SHP77 (cell line): ENCODE data around the gene CHN1.

ENCODE experiments used
- DNase-seq, 2 experiments: peaks; one replicate each; lab custom pipeline; 2025; lab: John Stamatoyannopoulos, UW

Gene CHN1

GRCh38 chr2:174768557-174768956 is 236.6 kb downstream of the CHN1 start:
- no peak for DNase-seq

- DNase-seq: no peak
These were observed 238.9 kb downstream of the CHN1 start for GRCh38 chr2:174766271-174766670.

- DNase-seq: no peak
These were observed 239.6 kb downstream of the CHN1 start for GRCh38 chr2:174765576-174765975.

- peak; percentile 54 to 74 for DNase-seq
These were observed 240.6 kb downstream of the CHN1 start, which contains the start of gene CHRNA1 for GRCh38 chr2:174764280-174765255. Gene CHRNA1, minus strand, starts transcription at chr2:174764472. Its CDS starts 78 bp downstream, at chr2:174764394.

GRCh38 chr2:174763780-174764179 is 241.4 kb downstream of the CHN1 start:
- DNase-seq: no peak

GRCh38 chr2:174762464-174762863 is 242.7 kb downstream of the CHN1 start:
- DNase-seq: no peak

GRCh38 chr2:174761837-174762236 is 243.3 kb downstream of the CHN1 start:
- DNase-seq: no peak

GRCh38 chr2:174760845-174761473 is 244.2 kb downstream of the CHN1 start:
- no peak for DNase-seq

GRCh38 chr2:174759381-174760065 is 245.7 kb downstream of the CHN1 start:
- DNase-seq: no peak

GRCh38 chr2:174756743-174757142 is 248.4 kb downstream of the CHN1 start:
- DNase-seq: no peak

- no peak for DNase-seq
These were observed 252.0 kb downstream of the CHN1 start for GRCh38 chr2:174753038-174753633.

GRCh38 chr2:174752403-174753037 is 252.7 kb downstream of the CHN1 start:
- DNase-seq: no peak

GRCh38 chr2:174750923-174751441 is 254.2 kb downstream of the CHN1 start:
- DNase-seq: no peak

- DNase-seq: no peak
These were observed 255.4 kb downstream of the CHN1 start for GRCh38 chr2:174749793-174750192.

- DNase-seq: peak in 1 of 2 experiments; percentile 41
These were observed 256.2 kb downstream of the CHN1 start for GRCh38 chr2:174748948-174749347.
